ENCODE results near the gene NID2.

The NID2 gene

DNA sequence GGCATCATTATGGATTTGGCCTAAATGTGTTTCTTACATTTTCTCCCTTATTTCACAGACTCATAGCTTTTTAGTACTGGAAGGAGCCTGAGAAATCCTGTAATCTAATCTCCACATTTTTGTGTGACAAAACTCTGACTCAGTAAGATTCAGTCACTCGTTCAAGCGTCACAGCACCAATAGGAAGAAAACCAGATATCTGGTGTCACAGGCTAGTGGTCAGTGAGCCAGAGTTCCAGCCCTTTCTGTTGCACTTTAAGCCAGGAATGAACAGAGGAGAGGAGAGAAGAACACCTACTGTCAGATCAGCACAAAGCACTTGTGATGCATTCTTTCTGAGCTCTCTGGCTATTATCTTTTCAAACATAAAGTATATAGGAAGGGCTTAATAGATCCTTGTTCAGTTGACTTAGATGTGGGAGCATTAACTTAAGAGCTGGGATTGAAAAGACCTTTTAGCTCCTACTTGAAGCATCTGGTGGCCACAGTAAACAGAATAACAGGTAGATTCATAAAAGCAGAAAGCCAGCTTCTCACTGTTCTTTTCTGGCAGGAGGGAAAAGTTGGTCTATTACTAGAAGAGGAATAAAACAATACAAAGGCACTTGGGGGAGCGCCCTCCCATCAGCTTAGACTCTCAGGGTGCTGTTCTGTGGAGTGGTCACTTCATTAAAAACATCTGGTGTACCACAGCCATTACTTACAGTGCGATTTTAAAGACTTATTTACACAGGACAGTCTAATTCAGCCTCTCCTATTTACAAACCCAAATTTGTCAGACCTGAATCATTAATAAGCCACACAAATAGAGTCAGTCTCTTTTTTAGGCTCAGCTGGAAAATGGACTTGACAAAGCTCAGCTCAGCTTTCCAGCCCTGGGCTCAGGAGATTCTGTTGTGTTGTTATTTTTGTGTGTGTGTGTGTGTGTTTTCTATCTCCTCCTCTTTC, 12.2 kb upstream of the NID2 start:
- DNase-seq (ENCODE audit: low read depth in 2 of 3, low spot score in 1 of 3) = no peak

DNA sequence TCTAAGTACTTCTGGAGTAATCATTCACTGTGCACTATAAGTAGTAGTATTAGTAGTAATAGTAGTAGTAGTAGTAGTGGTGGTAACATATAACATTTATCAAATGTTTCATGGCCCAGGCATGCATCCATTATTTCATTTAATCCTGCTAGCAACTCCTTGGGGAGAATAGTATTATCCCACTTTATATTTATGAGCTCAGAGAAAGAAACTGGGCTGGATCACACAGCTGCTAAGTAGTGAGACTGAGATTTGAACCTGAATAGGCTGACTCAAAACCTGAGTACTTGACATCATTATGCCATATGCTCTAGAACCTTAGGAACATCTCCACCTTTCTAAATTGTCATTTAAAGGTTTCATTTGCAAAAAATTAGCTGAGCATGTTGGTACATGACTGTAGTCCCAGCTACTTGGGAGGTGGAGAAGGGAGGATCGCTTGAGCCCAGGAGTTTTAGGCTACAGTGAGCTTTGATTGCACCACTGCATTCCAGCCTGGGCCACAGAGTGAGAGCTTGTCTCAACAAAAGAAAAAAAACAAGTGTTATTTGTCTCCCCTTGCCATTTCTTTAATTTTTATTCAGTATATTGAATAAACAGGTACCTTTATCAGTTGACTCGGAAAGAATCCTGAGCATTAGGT, 11.4 kb upstream of the NID2 start:
- no peak for DNase-seq (ENCODE audit: low read depth in 2 of 3, low spot score in 1 of 3)

DNA sequence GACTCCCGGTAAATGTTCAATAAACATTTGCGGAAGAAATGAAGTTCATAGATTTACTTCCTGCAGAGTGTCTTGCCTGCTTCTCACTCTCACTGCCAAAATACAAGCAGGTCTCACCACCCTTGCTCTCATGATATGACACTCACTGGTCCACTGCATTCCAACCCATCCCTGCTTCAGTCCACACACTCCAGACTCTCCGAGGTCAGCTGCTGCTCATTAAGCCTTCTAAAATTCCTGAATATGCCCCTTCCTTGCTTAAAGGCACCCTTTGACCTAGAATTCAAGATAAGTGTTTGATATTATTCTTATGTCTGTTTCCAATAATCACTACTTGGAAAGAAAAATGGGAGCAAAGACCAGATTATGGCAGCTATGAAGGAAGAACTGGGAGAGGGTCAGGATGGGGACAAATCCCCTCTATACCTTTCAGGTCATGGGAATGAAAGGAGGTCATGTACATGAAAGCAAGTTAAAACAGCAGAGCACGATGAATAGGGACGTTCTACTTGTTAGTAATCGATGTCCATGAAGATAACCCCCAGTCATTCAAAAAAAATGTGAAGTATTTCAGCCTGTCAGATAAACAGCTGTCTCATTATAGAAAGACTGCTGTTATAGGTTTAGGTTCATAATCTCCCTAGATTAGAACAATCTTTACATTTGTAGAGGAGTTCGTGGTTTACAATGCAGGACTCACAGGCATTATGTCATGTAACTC, 10.5 kb upstream of the NID2 start:
- DNase-seq (ENCODE audit: low read depth in 2 of 3, low spot score in 1 of 3) = no peak

DNA sequence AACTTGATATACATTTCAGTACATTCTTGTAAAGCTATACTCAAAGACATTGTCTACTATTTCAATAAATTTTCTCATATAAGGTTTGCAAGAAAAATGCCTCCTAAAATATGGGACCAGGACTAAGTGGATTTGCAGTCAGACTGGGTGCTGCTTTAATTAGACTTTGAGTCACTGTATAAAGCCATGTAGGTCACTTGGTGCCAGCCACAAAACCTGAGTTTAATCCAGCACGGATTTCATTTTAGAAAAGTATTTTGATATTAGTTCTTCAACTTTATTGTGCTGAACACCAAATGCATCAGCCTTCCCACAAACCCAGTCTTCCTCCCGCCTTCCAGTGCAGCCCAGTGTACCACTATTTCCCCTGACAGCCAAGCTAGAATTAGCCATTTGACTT, 9.9 kb upstream of the NID2 start:
- no peak for DNase-seq (ENCODE audit: low read depth in 2 of 3, low spot score in 1 of 3)

DNA sequence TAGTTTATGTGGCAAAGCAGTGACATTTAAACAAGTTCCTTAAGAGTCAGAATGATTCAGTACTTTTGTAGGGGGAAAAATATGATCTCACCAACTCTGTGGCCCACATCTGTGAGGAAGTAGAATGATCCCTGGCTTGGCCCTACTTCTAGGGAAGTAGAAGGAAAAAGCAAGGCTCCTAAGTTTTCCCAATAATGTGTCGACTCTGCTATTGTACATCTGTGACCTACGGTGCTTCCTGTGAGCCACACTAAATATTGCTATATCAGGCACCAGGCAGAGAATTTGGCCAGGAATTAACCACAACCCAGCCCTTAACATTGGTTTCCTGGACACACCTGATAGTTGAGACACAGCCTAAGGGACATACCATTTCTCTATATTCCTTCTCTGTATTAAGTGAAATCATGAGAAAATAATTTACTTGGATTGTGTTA, 9.3 kb upstream of the NID2 start:
- no peak for DNase-seq (ENCODE audit: low read depth in 2 of 3, low spot score in 1 of 3)

DNA sequence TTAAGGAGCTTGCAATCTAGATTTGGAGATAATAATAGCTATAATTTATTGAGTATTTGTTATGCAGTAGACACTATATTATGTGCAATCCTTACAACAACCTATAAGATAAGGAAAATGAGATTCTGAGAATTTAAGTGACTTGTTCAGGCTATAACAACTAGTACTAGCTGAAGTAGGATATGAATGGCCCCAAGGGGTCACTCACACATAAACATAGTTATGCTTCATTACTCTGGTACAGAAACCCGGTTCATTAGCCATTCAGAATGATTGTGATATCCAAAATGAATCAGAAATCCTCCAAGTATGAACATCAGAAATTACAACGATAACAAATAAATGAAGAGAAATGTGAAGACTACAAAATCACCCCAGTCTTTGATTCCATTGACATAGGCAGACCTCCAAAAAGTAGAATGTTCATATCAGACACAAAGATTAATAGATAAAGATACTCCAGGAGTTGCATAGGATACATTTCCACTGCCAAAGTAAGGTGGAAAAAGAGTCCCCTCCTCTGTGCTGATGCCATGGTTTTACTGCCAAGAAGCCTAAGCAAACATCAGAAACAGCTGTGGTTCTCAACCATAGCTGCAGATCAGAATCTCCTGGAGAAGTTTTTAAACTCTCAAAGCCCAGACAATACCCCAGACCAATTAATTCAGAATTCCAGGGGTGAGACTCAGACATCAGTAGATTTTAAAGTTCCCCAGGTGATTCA, 8.6 kb upstream of the NID2 start:
- no peak for DNase-seq (ENCODE audit: low read depth in 2 of 3, low spot score in 1 of 3)

DNA sequence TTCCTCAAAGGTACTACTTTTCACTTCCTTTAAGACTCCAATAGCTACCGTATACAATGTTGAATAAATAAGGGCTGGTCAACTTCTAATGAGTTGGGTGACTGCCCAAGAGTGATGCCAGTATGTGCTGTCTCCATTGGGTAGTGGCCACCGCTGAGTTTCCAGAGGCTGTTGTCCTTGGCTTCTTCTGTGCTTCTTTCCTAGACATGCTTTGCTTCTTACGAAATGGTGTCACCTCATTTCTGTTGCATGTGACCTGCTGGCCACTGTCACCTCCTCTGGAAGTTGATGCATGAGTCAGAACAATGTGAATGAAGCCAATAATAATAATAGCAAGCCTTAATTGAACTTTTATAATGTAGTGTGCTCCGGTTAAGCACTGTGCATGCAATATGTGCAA, 7.5 kb upstream of the NID2 start:
- DNase-seq (ENCODE audit: low read depth in 2 of 3, low spot score in 1 of 3) = no peak

DNA sequence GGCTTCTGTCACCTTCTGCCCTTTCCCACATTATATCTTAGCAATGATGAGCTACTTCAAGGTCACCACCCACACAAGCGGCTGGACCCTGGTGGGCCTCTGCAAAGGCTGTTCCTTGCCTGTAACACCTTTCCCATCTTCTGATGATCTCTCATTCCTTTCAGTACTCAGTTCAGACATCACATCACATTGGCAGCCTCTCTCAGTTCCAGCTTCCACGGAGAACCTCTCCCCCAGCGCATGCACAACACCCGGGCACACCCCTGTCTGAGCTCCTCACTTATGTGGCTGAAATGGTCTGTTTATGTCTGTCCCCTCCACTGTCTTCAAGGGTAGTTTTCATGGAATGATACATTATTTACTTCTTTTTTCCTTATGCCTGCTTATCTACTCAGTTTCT, 6.5 kb upstream of the NID2 start:
- no peak for DNase-seq (ENCODE audit: low read depth in 2 of 3, low spot score in 1 of 3)

DNA sequence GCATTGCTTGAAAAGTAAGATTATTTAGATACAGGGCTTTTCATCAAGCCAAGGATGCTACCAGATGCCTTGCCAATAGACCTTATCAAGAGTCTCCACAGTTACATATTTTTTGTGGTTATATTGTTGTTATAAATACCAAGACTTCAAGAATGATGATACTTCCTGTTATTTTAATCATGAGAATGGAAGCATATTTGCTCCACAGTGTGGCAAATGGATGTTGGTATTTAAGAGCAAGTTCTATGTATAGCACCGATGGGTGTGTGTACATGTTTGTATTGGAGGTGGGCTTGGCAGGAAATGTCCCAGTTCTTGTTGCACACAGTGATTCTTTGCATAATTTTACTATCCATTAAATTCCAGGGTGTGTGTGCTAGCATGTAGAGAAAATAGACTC, 4.4 kb upstream of the NID2 start:
- DNase-seq (ENCODE audit: low read depth in 2 of 3, low spot score in 1 of 3) = no peak

DNA sequence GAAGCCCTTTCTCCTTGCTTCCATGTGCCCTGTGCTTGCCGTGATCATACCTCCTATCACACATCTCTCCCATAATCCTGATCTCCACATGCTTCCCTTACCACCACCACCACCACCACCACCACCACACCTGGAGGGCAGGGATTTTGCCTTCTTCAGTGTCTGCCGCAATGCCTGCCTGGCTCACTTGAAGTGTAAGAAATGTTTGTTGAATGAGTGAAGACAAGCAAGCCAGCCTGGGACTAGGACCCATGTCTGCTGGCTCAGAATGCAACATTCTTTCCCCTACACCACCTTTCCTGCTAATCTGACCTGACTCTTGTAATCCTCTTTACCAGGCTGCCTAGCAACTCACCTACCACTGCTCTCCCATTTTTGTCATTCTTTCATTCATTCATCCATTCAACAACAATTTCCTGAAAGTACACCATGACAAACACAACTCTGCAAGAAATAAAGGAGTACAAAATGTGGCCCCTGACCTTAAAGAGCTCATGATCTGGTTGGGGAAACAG, 3.5 kb upstream of the NID2 start:
- no peak for DNase-seq (ENCODE audit: low read depth in 2 of 3, low spot score in 1 of 3)

DNA sequence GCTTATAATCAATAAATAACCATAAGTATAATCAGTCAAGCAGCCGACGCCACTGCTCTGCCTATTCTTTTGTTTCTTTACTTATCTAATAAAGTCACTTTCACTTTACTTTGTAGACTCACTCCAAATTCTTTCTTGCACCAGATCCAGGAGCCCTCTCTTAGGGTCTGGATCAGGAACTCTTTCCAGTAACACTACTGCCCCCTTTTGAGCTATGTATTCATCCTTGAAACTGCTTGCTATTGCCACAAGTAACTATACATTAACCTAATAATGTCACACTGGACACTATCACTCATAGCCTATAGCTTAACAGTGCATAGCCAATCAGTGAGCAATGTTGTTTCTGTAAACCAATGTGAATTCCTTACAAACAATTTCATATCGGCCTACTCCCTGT, 2.8 kb upstream of the NID2 start:
- DNase-seq (ENCODE audit: low read depth in 2 of 3, low spot score in 1 of 3) = no peak

DNA sequence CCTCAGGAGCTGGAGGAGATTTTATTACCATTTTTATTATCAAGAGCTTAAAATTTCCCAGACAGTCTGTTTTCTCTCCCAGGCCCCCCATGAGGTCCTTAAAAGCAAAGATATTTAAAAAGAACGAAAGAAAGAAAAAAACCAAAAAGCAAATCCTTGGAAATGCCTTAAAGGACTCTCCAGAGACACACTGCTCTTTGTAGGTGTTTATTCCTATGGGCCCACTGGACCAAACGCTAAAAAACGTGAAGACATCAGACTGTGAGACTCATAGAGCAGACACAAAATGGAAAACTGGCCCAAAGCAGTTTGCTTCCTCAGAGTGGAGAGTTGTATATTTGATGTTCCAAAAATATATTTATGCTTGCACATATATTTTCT, 1.2 kb upstream of the NID2 start:
- DNase-seq (ENCODE audit: low read depth in 2 of 3, low spot score in 1 of 3) = no peak

DNA sequence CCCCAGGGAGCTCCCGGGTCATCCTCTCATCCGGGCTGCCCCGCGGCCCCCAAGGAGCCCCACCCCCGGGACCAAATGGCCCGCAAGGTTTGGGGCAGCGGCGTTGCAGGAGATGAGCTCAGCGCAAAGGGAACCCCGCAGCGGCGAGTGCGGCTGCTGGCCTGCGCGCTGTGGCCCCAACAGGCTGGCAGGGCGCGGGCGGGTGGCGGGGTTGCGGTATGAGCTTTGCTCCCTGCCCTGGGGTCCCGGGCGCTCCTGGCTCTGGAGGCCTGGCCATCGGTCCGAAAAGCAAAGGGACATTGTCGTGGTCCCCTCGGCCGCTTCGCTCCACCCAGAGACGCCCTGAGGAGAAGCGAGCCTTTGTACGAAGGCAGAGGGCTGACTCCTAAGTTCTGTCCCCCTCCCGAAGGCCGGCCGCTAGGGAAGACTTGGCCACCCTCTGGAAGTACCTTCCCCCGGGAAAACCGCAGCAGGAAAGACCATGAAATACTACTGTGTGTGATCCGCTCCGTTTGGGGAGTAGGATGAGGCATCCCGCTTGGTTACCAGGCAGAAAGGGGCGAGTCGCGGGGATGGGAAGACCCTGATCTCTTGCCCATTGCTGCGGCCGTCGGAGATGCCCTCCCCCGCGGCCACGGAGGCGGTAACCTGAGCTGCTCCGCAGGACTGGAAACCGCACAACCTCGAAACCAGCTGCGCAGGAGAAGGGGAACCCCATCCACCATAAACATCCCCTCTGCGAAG, 620 bp upstream of the NID2 start:
- DNase-seq (ENCODE audit: low read depth in 2 of 3, low spot score in 1 of 3) = no peak

DNA sequence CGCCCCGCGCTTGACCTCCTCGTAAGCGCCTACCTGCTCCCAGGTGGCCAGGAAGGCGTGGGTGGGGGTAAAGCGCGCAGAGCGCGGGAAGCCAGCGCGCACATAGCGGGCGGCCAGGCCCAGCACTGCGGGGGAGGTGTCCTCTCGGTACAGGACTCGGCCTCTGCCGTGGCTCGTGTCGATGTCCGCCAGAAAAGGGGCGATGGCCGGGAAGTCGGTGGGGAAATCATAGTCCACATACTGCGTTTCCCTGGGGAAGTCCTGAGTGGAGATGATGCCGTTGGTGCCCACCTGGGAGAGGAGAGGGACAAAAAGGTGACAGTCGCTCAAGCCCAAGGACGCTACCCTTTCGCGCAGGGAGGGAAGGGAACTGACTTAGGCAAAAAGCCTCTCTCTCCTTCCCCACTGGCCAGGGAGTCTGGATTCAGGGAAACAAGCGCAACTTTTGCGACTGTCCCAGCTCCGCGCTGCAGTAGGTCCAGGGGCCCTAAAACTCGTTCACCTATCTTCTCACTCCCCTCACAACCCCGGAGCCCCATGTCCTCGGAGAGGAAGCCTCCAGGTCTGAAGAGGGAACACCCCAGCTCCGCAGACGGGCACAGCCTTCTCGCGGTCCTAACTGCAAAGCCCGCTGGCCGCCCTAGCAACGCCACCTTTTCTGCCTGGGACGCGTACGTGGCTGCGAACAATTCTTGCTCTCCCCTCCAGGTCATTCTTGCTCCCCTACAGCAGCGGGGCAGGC, 815 bp downstream of the NID2 start:
- DNase-seq (ENCODE audit: low read depth in 2 of 3, low spot score in 1 of 3) = no peak

DNA sequence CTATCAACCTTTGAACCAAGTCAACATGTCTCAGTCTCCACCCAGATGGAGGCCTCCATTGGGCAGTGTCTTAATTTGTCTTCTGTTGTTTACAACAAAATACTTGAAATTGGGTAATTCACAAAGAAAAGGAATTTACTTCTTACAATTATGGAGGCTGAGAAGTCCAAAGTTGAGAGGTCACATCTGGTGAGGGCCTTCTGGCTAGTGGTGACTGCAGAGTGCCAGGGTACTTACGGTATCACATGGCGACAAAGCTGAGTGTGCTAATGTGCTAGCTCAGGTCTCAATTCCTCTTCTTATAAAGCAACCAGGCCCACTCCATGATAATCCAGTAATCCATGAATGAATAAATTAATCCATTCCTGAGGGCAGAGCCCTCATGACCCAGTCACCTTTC, 4.7 kb downstream of the NID2 start:
- no peak for DNase-seq (ENCODE audit: low read depth in 2 of 3, low spot score in 1 of 3)

DNA sequence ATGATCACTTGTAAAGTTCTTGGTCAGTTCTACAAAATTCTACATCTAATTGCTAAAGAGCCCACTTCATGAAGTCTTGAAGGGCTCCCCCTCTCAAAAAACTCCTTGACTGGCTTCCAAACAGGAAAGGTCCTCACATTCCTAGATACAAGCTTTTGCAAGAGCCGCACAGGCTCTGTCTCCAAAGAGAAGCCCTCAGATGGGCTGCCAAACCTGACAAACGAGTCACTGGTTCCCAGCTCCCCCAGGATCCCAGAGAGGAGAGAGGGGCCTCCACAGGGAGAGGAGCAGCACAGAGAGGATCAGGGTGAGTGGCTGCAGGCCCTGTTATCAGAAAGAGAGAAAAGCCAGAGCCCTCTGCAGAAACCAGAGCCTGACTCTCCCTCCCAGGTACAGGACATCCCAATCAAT, 5.8 kb downstream of the NID2 start:
- DNase-seq (ENCODE audit: low read depth in 2 of 3, low spot score in 1 of 3) = no peak

DNA sequence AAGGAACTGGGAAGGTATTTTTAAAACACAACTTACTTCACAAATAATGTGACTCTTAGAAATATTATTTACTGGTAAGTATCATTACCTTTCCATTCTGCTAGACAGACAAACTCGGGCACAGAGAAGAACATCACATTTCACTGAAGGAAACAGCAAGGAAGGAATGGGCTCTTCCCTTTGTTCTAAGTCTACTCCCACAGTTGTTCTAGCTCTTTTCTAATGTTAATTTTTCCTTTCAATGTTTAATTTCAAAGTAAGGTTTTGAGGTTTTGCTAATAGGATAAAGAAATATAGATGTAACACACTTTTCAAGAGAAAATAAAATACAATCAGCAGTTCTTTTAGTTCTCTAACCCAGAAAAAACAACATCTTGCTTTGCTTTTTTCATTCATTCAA, 7.0 kb downstream of the NID2 start:
- no peak for DNase-seq (ENCODE audit: low read depth in 2 of 3, low spot score in 1 of 3)

DNA sequence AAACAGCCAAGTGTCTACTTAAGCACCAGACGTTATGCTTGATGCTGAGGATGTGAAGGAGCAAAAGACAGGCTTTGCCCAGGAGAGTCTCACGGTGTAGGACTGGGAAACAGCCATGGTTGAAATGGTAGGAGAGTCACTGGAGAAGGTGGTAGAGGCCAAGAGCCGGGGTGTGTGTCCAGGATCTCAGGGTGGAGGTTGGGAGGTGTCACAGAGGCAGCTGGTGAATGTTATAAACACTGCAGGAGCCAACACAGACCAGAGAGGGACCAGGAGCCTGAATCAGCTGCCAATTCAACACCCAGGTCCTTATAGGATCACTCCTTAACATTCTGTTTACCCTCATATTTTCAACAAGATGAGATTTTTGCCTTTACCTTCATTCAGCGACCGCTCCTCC, 7.5 kb downstream of the NID2 start:
- DNase-seq (ENCODE audit: low read depth in 2 of 3, low spot score in 1 of 3) = no peak

DNA sequence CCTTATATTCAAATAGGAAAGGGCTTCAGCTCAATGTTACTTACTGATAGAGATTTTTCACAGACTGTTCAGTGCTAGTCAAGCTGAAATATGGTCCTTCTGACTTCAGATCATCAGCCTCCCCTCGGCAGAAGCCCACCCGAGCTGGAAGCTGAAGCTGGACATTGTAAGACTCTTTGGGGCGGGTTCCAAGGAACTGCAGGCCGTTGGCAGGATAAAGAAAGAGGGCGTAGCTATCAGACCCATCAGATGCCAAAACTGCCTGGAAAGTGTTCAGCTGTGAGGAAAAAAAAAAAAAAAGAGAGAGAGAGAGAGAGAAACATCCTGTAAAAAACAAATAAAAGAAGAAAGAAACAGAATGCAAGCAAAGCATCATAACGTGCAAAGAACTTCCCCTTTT, 8.8 kb downstream of the NID2 start:
- DNase-seq (ENCODE audit: low read depth in 2 of 3, low spot score in 1 of 3) = no peak

DNA sequence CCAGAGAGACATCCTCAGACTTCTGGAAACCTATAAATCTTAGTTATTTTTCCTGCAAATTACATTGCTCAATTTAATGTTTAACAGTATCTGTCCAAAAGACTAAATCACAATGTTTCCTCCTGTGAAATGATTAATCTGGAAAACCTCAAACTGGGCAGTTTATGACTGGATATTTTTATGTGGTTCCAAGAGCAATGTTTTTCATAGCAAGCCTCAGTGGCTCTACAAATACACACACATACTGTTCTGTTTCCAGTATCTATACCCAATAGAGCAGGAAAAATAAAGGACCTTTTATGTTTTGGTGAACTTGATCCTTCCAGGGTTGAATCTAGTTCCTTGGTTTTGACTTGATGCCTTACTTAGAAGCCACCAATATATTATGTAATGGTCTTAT, 9.2 kb downstream of the NID2 start:
- no peak for DNase-seq (ENCODE audit: low read depth in 2 of 3, low spot score in 1 of 3)
